Breast epithelium (tissue), 3 donors: ENCODE results near the gene RPA1.

Experiments
- CTCF ChIP-seq, 3 donors: fragments of 450-650 bp; IDR thresholded peaks; one replicate each; pipeline ENCODE4 v1.5.1; 2016 to 2017; ENCODE audit warnings: antibody characterized with exemption in 3 of 3, mild to moderate bottlenecking in 3 of 3, moderate library complexity in 3 of 3
- POLR2A ChIP-seq: fragments of 450-650 bp; IDR thresholded peaks from one replicate; pipeline ENCODE4 v1.6.1; 2016; ENCODE audit warnings: antibody characterized with exemption, mild to moderate bottlenecking, moderate library complexity
- POLR2AphosphoS5 ChIP-seq, 3 donors: sonication (generic); formaldehyde crosslinking; IDR thresholded peaks; one replicate each; pipeline ENCODE4 v1.6.1; 2017; ENCODE audit warnings: antibody characterized with exemption in 3 of 3

GRCh38 chr17:1807890-1808289, 21.9 kb upstream of the RPA1 start:
- TF ChIP-seq CTCF (IDR thresholded peaks at IDR 0.05) = no peak
- no peak for TF ChIP-seq POLR2A
- TF ChIP-seq POLR2AphosphoS5 (IDR thresholded peaks at IDR 0.05) = no peak
